Calu3 (cell line): Measurements from ENCODE around the gene ANGPT4. TPM values are rescaled to one million over a fixed set of nuclear protein-coding genes. Genes with fewer than 3 reads are reported as not detected.

Experiments
- BruUV-seq: library from RNA; stranded (reverse); fragments of 400-500 nt; replicated peaks from 2 replicates; lab custom pipeline; 2021; lab: Mats Ljungman, UMichigan
- CTCF ChIA-PET: fragments of 300-600 bp; sonication (Branson Sonifier 250); formaldehyde crosslinking; loops from one replicate; lab custom pipeline; 2022; ENCODE audit warnings: antibody characterized with exemption; lab: Charles Lee
- DNase-seq: peaks from one replicate; pipeline ENCODE4 v3.0.0; 2022
- H3K27ac Mint-ChIP-seq: one replicate; pipeline ENCODE4 v1.8.0; 2022; ENCODE audit warnings: mixed read lengths; ENCODE audit not compliant: unreplicated experiment
- H3K27me3 Mint-ChIP-seq: one replicate; pipeline ENCODE4 v1.8.0; 2022; ENCODE audit warnings: mixed read lengths; ENCODE audit not compliant: unreplicated experiment
- H3K36me3 Mint-ChIP-seq: one replicate; pipeline ENCODE4 v1.8.0; 2022; ENCODE audit warnings: mild to moderate bottlenecking, moderate library complexity, mixed read lengths; ENCODE audit not compliant: insufficient read depth, unreplicated experiment
- H3K4me1 Mint-ChIP-seq: one replicate; pipeline ENCODE4 v1.8.0; 2022; ENCODE audit warnings: mild to moderate bottlenecking, low read depth, mixed read lengths; ENCODE audit not compliant: unreplicated experiment
- H3K4me3 Mint-ChIP-seq: one replicate; pipeline ENCODE4 v1.8.0; 2022; ENCODE audit warnings: mild to moderate bottlenecking, low read depth, moderate library complexity, mixed read lengths; ENCODE audit not compliant: unreplicated experiment
- H3K9me3 Mint-ChIP-seq: one replicate; pipeline ENCODE4 v1.8.0; 2022; ENCODE audit warnings: low read depth, mixed read lengths; ENCODE audit not compliant: unreplicated experiment
- intact Hi-C: fragments of 100-400 bp; cut with micrococcal nuclease; formaldehyde crosslinking; loops from one replicate; pipeline ENCODE4 v1.10.0; 2022; ENCODE audit not compliant: unreplicated experiment
- total RNA-seq: library from RNA; stranded (reverse); gene quantifications from 2 replicates; pipeline ENCODE4 v1.2.3, GENCODE V29; 2022
- TF ChIP-seq, protein P1 (sequence below): fragments of 200-600 bp; IDR thresholded peaks from one replicate; pipeline ENCODE4 v1.8.0; 2022; ENCODE audit warnings: antibody characterized with exemption; ENCODE audit not compliant: unreplicated experiment

The ANGPT4 gene
- total RNA-seq, 1 experiment from 2014 or later = not detected

- TF ChIP-seq, protein P1, sequence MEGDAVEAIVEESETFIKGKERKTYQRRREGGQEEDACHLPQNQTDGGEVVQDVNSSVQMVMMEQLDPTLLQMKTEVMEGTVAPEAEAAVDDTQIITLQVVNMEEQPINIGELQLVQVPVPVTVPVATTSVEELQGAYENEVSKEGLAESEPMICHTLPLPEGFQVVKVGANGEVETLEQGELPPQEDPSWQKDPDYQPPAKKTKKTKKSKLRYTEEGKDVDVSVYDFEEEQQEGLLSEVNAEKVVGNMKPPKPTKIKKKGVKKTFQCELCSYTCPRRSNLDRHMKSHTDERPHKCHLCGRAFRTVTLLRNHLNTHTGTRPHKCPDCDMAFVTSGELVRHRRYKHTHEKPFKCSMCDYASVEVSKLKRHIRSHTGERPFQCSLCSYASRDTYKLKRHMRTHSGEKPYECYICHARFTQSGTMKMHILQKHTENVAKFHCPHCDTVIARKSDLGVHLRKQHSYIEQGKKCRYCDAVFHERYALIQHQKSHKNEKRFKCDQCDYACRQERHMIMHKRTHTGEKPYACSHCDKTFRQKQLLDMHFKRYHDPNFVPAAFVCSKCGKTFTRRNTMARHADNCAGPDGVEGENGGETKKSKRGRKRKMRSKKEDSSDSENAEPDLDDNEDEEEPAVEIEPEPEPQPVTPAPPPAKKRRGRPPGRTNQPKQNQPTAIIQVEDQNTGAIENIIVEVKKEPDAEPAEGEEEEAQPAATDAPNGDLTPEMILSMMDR = no peak
- Mint-ChIP-seq H3K4me3 (no peak overlapping the region), H3K27me3 (peaks cover 87% of the 10 kb centered on the region), H3K27ac (no peak overlapping the region), H3K9me3 (no peaks in the 10 kb centered on the region), H3K36me3 (no peaks in the 10 kb centered on the region), H3K4me1 (no peaks in the 10 kb centered on the region)
- no TSS peak for BruUV-seq
- CTCF ChIA-PET = interaction anchor here (1.6 kb wide), 1 partner anchor 134 kb away, joined by 8 read pairs; no protein-coding TSS in a partner anchor
- intact Hi-C loops = no loop called here
- no peak for DNase-seq
Observed at GRCh38 chr20:952196-952795, 36.2 kb upstream of the ANGPT4 start.

DNA sequence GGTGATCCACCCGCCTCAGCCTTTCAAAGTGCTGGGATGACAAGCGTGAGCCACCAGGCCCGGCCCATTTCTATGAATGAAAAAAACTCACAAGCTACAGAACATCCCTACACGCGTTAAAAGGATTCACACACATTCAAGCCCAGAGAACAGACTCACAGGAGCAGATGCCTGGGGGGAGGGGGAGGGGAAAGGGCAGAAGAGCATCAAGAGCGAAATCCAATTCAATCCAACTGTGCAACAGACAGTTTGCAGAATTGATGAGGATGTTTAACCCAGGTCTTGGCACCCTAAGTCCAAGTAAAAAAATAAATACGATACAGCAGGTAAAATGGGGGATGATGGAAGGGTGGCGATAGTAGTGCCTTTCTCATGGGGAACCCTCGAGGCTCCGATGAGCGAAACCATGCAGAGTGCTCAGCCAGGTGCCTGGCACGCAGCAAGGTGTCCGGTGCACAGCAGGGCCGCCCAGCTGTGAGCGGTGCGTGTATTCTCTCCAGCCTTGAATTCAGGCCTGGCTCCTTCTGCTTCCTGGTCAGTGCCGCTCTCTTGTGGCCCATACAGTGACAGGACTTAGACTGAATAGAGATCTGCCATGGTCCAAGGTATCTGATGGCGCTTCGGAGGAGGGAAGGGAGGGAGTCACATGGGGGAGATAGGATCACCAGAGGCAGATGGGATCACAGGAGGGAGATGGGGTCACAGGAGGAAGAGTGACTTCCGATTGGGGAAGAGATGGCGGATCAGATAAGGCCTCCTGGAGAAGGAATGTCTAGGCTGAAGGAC lies 35.4 kb upstream of the ANGPT4 start:
- intact Hi-C loops = no loop called here
- H3K27ac Mint-ChIP-seq = no peak overlapping the region
- CTCF ChIA-PET = interaction anchor here (0.7 kb wide), 1 partner anchor 153 kb away, joined by 3 read pairs; no protein-coding TSS in a partner anchor
- no peaks in the 10 kb centered on the region for H3K9me3 Mint-ChIP-seq
- DNase-seq = no peak
- no peak overlapping the region for H3K4me3 Mint-ChIP-seq
- TF ChIP-seq, protein P1 = no peak
- H3K36me3 Mint-ChIP-seq = no peaks in the 10 kb centered on the region
- no TSS peak for BruUV-seq
- peaks cover 86% of the 10 kb centered on the region for H3K27me3 Mint-ChIP-seq
- no peaks in the 10 kb centered on the region for H3K4me1 Mint-ChIP-seq

- no peak overlapping the region for H3K4me3 Mint-ChIP-seq
- peaks cover 86% of the 10 kb centered on the region for H3K27me3 Mint-ChIP-seq
- no peak overlapping the region for H3K27ac Mint-ChIP-seq
- no peaks in the 10 kb centered on the region for H3K4me1 Mint-ChIP-seq
- H3K9me3 Mint-ChIP-seq = no peaks in the 10 kb centered on the region
- BruUV-seq = no TSS peak
- H3K36me3 Mint-ChIP-seq = no peaks in the 10 kb centered on the region
- TF ChIP-seq, protein P1 = no peak
- CTCF ChIA-PET = no interaction called here
- DNase-seq = no peak
- intact Hi-C loops = no loop called here
Observed at GRCh38 chr20:949717-950116, 33.6 kb upstream of the ANGPT4 start.

DNA sequence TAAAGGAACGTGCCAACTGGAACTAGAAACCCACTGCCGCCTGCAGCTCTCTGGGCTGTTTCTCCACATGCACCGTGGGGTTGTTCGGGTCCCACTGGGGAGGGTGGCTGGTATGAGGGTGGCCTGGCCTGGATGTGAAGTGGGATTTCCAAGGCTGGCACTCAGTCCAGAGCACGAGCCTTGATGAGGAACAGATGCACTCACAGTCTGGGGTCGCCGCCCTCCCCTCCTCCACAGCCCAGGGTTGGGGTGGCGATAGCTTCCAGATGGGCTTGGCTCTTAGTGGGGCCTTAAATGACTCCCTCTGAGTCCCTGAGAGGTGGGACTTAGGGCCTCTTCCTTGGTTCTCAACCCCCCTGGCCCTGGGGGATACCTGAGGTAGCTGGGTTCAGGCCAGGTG lies 30.7 kb upstream of the ANGPT4 start:
- intact Hi-C loops = no loop called here
- TF ChIP-seq, protein P1 = no peak
- Mint-ChIP-seq H3K4me1 (no peaks in the 10 kb centered on the region), H3K9me3 (no peaks in the 10 kb centered on the region), H3K36me3 (no peaks in the 10 kb centered on the region), H3K4me3 (no peak overlapping the region), H3K27me3 (peaks cover 84% of the 10 kb centered on the region), H3K27ac (no peak overlapping the region)
- CTCF ChIA-PET = no interaction called here
- DNase-seq = no peak
- BruUV-seq = no TSS peak
